GM18508 (cell line): ENCODE data around the gene YJEFN3.

Experiments used
- ATAC-seq: cut with Tn5 transposase; IDR thresholded peaks from one replicate; pipeline ENCODE4 v1.9.1; 2021; ENCODE audit warnings: moderate number of reproducible peaks; ENCODE audit not compliant: insufficient read depth, unreplicated experiment

Gene YJEFN3

DNA sequence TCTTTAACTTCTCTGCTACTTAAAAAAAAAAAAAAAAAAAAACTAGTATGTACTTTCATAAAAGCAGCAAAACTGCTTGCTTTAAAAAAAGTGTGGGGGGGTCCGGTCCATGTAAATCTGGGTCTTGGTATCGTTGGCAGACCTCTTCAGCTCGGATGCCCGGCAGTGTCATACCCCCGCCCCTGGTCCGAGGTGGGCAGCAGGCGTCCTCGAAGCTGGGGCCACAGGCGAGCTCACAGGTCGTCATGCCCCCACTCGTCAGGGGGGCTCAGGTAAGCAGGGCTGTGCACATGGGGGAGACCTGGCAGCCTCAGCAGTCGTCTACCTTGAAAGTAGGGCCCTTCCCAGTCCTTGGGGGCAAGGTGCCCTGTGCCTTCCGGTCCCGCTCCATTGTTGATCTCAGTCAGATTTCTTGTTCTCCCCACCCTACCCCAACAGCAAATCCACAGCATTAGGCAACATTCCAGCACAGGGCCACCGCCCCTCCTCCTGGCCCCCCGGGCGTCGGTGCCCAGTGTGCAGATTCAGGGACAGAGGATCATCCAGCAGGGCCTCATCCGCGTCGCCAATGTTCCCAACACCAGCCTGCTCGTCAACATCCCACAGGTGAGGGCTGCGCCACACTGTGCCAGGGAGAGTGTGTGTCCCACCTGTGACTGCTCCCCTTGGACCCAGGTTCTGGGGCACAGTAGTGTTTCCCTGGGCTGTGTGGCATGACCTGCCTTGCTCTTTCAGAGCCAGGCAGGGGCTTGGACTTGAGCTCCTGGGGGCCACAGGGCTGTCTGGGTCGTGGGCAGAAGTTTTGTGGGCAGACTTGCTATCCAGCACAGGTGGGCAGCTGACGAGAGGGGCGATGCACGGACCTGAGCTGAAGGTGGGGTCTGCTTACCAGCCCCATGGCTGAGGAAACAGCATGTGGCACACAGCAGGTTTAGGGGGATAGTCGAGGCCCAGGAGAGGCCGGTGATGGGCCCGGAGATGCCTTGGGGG lies 32.8 kb upstream of the YJEFN3 start:
- no peak for ATAC-seq

DNA sequence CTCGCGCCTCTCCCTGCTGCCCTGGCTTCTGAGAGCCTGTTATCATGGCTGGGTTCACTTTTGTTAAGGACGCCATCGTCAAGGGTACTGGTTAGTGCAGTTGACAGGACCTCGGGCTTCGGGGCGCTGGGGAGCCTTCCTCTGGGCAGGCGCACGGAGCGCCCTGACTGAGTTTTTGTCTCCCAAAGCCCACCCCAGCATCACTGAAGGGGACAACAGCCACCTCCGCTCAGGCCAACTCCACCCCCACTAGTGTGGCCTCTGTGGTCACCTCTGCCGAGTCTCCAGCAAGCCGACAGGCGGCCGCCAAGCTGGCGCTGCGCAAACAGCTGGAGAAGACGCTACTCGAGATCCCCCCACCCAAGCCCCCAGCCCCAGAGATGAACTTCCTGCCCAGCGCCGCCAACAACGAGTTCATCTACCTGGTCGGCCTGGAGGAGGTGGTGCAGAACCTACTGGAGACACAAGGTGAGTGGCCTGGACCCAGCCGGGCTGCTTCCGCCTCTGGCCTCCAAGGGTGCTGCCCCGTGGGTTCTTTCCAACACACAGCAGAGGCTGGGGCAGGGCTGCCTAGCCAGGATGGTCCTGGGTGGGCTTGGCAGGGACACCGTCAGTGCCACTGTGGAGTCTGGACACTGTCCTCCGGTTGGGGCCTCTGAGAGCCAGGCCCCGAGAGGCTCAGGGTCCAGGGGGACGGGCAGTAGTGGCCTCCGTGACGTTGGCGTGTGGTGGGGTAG lies 30.3 kb upstream of the YJEFN3 start:
- no peak for ATAC-seq

DNA sequence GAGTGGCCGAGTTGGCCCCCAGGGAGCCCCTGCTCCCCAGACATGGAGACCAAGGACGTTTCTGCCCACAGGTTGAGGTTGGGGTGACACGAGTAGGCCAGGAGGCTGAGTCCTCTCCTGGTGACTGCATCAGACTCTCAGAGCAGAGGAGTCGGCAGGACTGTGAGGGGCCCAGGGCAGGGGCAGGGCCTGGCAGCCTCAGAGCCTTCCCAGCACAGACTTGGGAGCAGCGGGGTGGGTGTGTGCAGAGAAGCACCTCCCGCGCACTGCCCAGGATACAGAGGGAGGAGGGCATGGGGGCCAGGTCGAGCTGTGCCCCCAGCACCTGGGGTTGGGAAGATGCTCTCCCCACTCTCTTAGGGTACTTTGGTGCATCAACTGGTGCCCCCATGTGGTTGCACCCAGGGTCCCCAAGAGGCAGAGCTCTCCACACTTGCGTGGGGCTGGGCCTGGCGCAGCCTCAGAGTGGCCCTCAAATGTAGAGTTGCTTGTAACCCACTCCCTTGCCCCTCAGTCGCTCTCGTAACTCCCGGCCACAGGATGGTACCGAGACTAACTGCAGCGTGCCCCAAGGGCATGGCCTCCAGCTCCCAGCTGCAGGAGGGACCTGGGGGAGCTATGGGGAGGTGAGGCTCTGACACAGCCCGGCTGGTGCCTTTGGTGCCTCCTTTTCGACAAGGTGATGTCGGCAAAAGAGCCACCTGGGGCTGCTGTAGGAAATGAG lies 29.3 kb upstream of the YJEFN3 start:
- ATAC-seq = no peak

DNA sequence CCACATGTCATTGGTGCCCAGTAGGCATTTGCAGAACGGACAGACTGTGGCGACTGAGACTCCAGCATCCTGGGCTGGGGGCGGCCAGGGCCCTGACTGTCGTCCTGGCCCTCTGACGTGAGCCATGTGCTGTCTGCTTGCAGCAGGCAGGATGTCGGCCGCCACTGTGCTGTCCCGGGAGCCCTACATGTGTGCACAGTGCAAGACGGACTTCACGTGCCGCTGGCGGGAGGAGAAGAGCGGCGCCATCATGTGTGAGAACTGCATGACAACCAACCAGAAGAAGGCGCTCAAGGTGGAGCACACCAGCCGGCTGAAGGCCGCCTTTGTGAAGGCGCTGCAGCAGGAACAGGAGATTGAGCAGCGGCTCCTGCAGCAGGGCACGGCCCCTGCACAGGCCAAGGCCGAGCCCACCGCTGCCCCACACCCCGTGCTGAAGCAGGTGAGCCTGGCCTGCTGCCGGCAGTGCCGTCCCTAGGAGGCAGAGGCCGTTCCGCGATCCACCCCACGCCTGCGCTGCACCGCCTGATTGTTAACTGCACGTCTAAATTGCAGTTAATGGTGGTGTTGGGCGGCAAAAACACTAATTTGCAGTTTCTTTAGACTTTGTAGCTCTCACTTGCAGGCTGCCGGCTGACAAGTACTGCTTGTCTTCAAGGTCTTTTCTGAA lies 27.6 kb upstream of the YJEFN3 start:
- no peak for ATAC-seq

DNA sequence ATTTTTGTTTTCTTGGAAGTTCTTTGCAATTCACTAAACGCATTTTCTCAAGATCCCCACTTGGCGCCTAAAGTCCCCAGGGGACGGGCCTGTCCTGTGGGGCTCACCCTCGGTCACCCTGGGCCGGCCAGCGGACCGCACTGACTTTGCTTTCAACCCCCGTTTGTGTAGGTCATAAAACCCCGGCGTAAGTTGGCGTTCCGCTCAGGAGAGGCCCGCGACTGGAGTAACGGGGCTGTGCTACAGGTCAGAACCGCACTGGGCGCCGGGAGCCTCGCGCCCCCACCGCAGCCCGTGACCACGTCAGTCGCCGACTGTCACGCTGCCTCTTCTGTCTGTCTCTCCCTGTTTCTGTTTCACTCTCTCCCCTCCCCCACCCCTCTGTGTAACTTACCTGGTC lies 26.9 kb upstream of the YJEFN3 start:
- ATAC-seq = no peak

DNA sequence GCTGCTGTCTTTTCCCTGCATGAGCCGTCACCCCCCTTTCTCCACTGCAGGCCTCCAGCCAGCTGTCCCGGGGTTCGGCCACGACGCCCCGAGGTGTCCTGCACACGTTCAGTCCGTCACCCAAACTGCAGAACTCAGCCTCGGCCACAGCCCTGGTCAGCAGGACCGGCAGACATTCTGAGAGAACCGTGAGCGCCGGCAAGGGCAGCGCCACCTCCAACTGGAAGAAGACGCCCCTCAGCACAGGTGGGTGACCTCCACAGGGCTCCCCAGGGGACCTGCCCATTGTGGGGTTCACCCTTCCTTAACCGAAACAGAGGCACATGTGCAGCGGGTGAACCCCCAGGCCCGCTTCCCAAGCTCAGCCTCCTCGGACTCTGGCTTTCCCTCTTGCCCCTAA lies 26.4 kb upstream of the YJEFN3 start:
- ATAC-seq = no peak

DNA sequence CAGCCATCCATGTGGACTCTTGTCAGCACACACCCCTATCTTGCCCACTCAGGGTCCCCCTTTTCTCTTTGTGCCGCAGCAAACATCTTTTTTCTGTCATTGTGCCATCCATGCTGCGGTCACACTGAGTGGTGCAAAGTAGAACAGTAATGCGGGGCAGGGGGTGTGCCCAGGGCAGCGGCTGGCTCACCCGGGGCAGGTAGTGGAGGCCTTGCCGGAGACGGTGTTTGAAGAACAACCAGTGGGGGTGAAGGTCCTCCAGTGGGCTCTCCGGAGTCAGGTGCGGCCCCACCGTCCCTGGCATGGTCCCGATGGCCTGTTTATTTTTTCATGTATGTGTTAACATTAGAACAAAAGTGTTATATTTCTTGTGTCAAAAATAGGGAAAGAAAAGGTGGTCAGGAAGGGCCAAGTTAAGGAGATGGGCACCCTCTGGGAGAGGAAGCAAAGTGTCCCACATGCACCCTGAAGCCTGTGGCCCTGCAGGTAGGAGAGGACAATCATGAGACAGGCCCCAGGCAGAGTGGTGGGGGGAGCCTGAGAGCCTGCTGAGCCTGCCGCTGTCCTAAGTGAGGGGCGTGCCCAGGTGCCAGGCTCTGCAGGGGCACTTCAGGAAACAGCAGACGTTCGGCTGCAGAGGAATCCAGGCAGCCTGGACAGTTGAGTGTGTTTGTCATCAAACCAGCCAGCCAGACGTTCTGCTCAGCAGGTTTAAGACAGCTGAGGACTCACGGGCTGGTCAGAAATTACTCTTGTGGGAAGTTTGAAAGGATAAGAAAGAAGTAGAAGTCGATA lies 25.7 kb upstream of the YJEFN3 start:
- no peak for ATAC-seq

DNA sequence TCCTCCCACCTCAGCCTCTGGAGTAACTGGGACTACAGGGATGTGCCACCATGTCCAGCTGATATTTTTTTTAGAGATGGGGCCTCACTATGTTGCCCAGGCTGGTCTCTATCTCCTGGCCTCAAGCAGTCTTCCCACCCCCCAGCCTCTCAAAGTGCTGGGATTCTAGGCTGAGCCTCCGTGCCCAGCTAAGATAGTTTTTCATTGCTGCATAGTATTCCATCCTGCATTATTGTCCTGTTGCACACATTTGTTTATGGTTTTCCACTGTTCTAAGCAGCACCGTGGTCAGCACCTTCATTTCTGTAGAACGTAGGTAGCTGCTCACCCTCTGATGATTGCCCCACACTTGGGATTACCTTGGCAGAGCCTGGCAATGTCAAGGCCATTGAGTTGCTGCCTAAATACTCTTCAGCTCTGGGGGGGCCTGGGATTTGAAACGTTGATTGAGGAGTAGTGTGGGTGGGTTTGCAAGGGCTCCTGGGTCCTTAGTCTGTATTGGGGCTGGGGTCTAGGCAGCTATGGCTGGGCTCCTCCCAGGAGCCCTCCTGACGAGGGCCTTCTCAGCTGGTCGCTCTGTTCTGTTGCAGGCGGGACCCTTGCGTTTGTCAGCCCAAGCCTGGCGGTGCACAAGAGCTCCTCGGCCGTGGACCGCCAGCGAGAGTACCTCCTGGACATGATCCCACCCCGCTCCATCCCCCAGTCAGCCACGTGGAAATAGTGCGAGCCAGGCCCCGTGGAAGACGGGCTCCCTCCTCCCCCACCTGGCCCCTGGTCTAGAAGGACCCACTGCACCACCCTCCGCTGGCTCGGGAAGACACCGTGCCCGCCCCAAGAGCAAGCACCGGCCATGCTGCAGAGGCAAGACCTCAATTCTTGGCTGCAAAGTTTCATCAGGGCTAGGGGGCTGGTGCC lies 23.7 kb upstream of the YJEFN3 start:
- no peak for ATAC-seq

DNA sequence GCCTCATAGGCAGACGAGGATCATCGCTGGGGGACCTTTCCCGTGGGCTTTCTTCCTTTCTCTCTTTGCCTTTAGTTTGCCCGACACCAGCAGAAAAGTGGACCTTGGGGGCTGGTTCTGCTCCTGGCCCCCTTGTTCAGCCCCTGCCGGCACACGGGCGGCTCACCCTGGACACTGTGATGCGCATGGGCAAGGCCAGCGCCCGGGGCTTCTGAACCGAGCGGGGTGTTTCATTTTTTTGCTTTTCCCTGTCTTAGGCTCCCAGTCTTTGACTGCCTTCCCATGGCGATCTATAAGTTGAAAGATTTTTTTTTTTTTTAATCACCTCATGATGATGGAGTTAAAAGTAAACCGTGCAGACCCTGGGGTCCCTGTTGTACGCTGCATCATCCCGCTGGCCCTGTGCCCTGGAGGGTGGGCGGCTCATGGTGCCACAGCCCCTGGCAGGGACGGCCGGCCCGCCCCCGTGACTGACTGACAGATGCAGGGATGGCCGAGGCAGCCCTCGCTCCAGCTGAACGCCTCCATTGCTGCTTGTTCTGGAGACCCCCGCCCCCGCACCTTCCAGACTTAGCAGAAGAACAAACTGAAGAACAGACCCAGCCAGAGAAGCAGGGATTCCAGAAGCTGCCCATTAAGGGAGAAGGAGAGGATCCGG lies 22.9 kb upstream of the YJEFN3 start:
- no peak for ATAC-seq

DNA sequence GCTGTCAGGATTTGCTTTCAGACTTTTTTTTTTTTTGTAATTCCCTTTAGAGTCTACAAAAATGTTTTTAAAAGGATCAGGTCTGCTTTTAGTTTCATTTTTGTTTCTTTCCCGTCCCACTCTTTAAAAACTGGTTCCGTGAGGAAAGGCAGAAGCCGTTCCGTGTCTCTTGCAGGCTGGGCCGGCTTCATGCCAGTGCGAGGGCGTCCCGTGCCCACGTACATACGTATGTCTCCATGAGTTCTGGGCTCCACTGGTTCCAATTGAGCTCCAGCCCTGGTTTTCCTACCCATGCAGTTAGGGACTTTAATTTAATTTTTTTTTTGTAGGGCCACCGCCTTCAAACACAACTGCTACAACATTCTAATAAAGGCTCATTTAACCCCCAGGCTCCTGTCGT lies 22.1 kb upstream of the YJEFN3 start:
- no peak for ATAC-seq

DNA sequence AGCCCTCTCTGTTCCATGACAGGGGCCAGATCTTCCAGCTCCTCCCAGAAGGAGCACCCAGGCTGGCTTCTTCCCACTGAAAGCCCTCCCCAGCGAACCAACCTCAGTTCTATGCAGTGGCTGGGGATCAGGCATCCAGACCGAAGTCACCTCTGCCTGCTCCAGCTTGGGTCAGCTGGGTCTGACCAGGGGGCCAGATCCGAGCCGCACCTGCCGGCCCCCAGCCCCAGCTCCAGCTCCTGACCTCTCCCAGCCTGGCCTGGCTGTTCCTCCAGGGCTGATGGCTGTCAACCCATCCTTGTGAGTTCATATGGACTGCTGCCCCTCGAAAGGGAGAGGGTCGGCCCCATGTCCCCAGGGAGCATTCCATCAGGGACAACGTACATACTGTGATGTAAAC lies 21.4 kb upstream of the YJEFN3 start:
- no peak for ATAC-seq

DNA sequence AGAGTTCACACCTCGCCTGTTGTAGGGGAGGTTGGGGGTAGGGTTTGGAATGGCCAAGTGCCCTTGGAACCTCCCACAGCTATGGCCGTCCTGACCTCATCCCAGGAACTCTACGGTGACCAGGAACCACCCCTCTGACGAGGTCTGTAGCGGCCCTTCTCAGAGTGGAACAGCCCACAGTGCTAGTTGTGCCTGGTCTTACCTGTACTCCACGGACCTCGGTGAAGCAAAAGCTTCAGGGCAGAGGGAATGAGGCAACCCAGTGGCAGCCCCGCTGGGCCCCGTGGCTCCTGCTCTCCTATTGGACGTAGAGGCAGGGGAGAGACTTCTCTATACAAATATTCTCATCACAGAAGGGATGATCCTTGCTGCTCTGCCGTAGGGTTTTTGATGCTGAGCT lies 20.5 kb upstream of the YJEFN3 start:
- ATAC-seq = no peak

DNA sequence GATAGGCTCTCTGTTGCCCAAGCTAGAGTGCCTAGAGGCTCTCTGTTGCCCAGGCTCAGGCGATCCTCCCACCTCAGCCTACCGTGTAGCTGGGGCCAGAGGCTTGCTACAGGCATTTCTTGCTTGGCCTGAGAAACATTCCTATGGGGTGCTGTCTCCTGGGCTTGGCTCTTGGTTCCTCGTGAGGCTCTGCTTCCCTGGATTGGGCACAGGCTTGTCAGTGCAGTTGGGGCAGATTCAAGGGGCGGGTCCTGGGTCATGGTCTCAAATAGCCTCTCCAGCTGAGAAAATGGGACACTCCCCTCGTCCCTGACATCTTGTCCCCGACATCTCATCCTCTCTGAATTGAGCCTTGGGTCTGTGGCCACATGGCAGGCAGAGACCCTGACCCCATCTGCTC lies 18.3 kb upstream of the YJEFN3 start:
- ATAC-seq = no peak

DNA sequence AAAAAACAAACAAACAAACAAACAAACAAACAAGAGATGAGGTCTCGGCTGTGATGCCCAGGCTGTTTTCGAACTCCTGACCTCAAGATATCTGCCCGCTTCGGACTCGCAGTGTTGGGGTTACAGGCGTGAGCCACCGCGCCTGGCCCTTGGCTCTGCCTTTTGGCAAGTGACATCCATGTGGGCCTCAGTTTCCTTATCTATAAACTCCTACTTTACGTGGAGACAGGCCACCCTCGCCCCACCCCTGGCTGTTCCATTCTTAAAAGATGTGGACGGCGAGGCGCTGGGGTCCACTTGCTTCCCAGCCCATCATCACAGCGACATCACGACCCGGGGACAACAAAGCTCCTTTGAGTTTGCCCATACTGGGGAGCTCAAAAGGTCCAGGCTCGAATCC lies 15.0 kb upstream of the YJEFN3 start:
- no peak for ATAC-seq

DNA sequence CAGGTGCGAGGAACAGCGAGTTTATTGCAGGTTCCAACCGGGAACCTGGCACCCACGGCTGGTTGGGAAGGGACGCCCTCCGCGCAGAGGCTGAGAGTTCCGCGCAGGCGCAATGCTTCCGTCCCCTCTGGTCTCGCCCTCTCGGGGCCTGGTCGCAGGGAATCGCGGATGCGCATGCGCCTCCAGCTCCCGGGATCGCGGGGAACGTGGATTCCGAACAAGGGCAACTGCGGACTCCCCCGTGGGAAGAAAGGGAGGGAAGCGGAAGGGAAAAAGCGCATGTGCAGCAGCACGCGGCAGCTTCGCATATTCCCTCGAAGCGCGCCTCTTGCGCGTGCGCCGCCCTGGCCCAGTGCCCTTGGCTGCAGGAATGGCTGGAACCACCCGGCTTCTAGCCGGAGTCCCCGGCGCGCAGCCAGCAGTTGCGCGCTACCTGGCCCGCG lies 14.5 kb upstream of the YJEFN3 start:
- ATAC-seq = no peak

DNA sequence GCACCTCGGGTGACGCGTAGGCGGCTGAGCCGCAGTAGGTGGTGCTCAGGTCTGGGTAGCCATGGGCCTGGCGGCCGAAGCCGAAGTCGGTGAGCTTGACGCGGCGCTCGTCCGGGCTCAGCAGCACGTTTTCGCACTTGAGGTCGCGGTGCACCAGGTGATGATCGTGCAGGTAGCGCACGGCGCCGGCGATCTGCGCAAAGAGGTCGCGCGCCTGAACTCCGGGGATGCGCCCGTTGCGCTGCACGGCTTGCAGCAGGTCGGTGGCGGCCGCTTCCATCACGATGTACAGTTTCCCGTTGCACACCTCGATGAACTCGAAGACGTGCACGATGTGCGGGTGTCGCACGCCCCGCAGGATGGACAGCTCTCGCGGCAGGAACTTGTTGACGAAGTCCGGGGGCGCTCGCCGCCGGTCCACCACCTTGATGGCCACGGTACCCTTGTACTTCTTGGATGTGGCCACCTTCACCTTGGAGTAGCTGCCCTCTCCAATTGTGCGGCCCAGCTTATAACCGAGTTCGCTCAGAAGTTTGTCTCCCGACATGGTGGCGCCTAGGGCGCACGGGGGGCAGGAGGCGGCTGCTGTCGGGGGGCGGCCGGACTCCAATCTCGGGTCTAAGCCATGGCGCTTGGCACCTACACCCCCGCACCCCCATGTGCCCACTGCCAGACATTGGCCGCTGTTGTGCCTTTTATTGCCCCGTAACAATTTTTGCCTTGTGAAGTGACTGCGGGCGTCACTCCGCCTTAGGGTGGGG lies 13.7 kb upstream of the YJEFN3 start, which contains the start of gene TSSK6:
Gene TSSK6, minus strand, starts transcription at position 668 of the 761 bp plus-strand sequence. Its CDS starts 121 bp downstream, at position 547.
- no peak for ATAC-seq
